Measurements from ENCODE around the gene AGAP1. TPM values are rescaled to one million over a fixed set of nuclear protein-coding genes. Genes with fewer than 3 reads are reported as not detected.

The AGAP1 gene
- total RNA-seq, 4 donors from 2014 or later: 7.2 to 19.6 (median 15.2) TPM

DNA sequence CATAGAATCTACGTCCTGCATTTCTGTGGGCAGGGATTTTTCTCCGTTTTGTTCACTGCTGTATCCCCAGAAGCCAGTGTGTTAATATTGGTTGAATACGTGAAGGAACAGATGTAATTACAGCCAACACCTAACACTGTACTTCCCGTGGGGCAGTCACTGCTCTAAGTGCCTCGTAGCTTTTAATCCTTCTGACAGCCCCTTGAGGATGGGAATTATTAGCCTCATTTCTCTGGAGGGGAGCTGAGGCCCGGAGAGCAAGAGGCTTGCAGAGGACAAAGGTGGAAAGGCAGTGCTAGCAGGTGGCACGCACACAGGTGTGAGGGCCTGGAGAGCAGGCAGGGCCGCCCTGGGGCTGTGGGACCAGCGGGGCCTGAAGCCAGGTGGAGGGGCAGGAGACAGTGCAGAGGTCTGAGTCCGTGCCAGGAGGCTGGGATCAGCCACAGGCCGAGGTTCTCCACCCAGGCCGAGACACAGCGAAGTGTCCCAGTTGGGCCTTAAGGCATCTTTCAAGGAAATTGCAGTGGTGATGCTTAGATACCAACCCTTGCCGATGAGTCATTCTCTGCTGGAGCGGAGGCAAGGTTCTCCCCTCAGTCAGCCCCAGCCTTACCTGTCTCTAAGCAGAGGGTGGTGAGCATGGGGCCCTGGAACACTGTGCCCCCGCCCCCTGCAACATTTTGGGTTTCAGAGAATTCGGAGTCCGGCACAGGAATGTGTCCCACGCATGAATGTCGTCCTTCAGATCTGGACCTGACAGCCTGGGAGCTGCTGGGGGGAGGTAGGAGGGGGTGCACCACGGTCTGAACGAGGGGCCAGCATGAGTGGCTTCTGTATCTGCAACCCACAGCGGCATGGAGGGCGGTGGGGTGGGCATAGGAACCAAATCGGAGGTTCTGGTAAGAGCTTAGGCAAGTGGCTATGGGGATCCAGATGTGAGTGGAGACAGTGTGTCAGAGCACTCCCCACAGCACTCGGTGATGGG is 551.7 kb downstream of the AGAP1 start:
- 69 to 75% methylated on average over 6 to 13 of the region's 26 CpGs for WGBS, 2 donors
- H3K4me1 ChIP-seq: peaks cover 0 to 32% (median 0%) of the 10 kb centered on the region in 3 donors
- no peak overlapping the region for H3K4me3 ChIP-seq
- H3K36me3 ChIP-seq: peaks cover 0 to 43% (median 0%) of the 10 kb centered on the region in 3 donors
- no peaks in the 10 kb centered on the region for H3K9me3 ChIP-seq
- TF ChIP-seq, protein P1, sequence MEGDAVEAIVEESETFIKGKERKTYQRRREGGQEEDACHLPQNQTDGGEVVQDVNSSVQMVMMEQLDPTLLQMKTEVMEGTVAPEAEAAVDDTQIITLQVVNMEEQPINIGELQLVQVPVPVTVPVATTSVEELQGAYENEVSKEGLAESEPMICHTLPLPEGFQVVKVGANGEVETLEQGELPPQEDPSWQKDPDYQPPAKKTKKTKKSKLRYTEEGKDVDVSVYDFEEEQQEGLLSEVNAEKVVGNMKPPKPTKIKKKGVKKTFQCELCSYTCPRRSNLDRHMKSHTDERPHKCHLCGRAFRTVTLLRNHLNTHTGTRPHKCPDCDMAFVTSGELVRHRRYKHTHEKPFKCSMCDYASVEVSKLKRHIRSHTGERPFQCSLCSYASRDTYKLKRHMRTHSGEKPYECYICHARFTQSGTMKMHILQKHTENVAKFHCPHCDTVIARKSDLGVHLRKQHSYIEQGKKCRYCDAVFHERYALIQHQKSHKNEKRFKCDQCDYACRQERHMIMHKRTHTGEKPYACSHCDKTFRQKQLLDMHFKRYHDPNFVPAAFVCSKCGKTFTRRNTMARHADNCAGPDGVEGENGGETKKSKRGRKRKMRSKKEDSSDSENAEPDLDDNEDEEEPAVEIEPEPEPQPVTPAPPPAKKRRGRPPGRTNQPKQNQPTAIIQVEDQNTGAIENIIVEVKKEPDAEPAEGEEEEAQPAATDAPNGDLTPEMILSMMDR (IDR thresholded peaks at IDR 0.05): no peak
- no peak for TF ChIP-seq POLR2A (IDR thresholded peaks at IDR 0.05)
- no peak overlapping the region for H3K27ac ChIP-seq
- H3K27me3 ChIP-seq: no peaks in the 10 kb centered on the region
- intact Hi-C loops (cut with DNase I): no loop called here
- no peak for DNase-seq

DNA sequence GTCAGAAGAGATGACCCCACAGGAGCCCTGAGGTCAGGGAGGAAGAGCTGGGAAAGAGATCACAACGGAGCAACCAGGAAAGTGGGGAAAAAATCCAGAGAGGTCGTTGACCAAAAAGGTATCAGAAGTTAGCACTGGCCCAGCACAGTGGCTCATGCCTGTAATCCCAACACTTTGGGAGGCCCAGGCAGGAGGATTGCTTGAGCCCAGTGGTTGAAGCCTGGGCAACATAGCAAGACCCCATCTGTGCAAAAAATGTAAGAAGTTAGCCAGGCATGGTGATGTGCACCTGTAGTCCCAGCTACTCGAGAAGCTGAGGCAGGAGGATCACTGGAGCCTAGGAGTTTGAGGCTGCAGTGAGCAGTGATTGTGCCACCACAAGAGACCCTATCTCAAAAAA is 552.9 kb downstream of the AGAP1 start:
- DNase-seq: no peak
- Histone ChIP-seq H3K4me1 (peaks cover 0 to 20% (median 0%) of the 10 kb centered on the region in 3 donors), H3K27ac (no peak overlapping the region), H3K9me3 (no peaks in the 10 kb centered on the region), H3K36me3 (peaks cover 0 to 47% (median 0%) of the 10 kb centered on the region in 3 donors), H3K27me3 (no peaks in the 10 kb centered on the region), H3K4me3 (no peak overlapping the region)
- 66 to 85% methylated on average over 3 of the region's 3 CpGs for WGBS, 2 donors
- intact Hi-C loops (cut with DNase I): no loop called here
- TF ChIP-seq, protein P1 (IDR thresholded peaks at IDR 0.05): no peak
- TF ChIP-seq POLR2A (IDR thresholded peaks at IDR 0.05): no peak

GRCh38 chr2:236047176-236047575 is 553.3 kb downstream of the AGAP1 start:
- Histone ChIP-seq H3K9me3 (no peaks in the 10 kb centered on the region), H3K4me1 (peaks cover 0 to 15% (median 0%) of the 10 kb centered on the region in 3 donors), H3K4me3 (no peak overlapping the region), H3K36me3 (peaks cover 0 to 47% (median 0%) of the 10 kb centered on the region in 3 donors), H3K27me3 (no peaks in the 10 kb centered on the region), H3K27ac (no peak overlapping the region)
- intact Hi-C loops (cut with DNase I): no loop called here
- 83 to 88% methylated on average over 10 of the region's 10 CpGs for WGBS, 2 donors
- DNase-seq: no peak
- TF ChIP-seq, protein P1 (IDR thresholded peaks at IDR 0.05): no peak
- TF ChIP-seq POLR2A (IDR thresholded peaks at IDR 0.05): no peak

GRCh38 chr2:236047886-236048540 is 554.2 kb downstream of the AGAP1 start:
- no peak for TF ChIP-seq POLR2A (IDR thresholded peaks at IDR 0.05)
- TF ChIP-seq, protein P1 (IDR thresholded peaks at IDR 0.05): no peak
- Histone ChIP-seq H3K27me3 (no peaks in the 10 kb centered on the region), H3K4me3 (no peak overlapping the region), H3K27ac (no peak overlapping the region), H3K9me3 (no peaks in the 10 kb centered on the region), H3K36me3 (peaks cover 0 to 47% (median 0%) of the 10 kb centered on the region in 3 donors), H3K4me1 (peaks cover 0 to 15% (median 0%) of the 10 kb centered on the region in 3 donors)
- WGBS, 2 donors: 71 to 80% methylated on average over 10 of the region's 10 CpGs
- intact Hi-C loops (cut with DNase I): no loop called here
- no peak for DNase-seq

- 58 to 71% methylated on average over 8 of the region's 8 CpGs for WGBS, 2 donors
- Histone ChIP-seq H3K4me1 (peaks cover 0 to 15% (median 0%) of the 10 kb centered on the region in 3 donors), H3K36me3 (peaks cover 0 to 42% (median 0%) of the 10 kb centered on the region in 3 donors), H3K4me3 (no peak overlapping the region), H3K27me3 (no peaks in the 10 kb centered on the region), H3K27ac (no peak overlapping the region), H3K9me3 (no peaks in the 10 kb centered on the region)
- no peak for DNase-seq
- intact Hi-C loops (cut with DNase I): no loop called here
- TF ChIP-seq, protein P1 (IDR thresholded peaks at IDR 0.05): no peak
- TF ChIP-seq POLR2A (IDR thresholded peaks at IDR 0.05): no peak
These were observed 556.1 kb downstream of the AGAP1 start for GRCh38 chr2:236049981-236050380.
